ENCODE results near the gene LCE2C. TPM values are rescaled to one million over a fixed set of nuclear protein-coding genes. Genes with fewer than 3 reads are reported as not detected.

The LCE2C gene
- polyA plus RNA-seq, 1 donor from 2014 or later: not detected

DNA sequence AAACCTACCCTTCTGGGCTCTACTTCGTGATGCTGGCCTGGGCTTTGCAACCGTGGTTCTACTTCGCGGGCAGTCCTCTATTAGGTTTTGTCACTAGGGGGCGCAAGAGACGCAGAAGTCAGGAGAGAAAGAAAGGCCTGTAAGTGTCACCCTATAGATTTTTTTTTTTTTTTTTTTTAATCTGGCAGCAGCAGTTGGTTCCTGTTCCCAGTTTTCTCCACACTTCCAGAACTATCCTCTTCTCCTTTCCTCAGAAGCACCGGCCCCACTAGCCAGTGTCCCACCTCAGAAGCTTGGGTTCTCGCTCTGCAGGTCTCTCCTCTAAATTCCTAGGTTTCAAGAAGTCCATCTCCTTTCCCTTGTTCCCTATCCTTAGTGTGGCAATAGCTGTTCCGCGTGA, 21.0 kb upstream of the LCE2C start:
- Histone ChIP-seq H3K9me3 (ENCODE audit: low read length) (peaks cover 4% of the 10 kb centered on the region), H3F3A (ENCODE audit: insufficient read depth, low read length, poor library complexity, severe bottlenecking) (no peaks in the 10 kb centered on the region), H3K4me3 (ENCODE audit: low read length) (no peak overlapping the region), H2AFZ (ENCODE audit: low read depth, low read length) (no peak overlapping the region), H3K9me2 (ENCODE audit: insufficient read depth, low read length) (no peaks in the 10 kb centered on the region), H3K36me3 (ENCODE audit: insufficient read depth, low read length) (no peaks in the 10 kb centered on the region), H3K27me3 (ENCODE audit: insufficient read depth, low read depth, low read length) (no peaks in the 10 kb centered on the region), H4K20me1 (ENCODE audit: insufficient read depth) (no peaks in the 10 kb centered on the region), H3K79me2 (replicated peaks; ENCODE audit: insufficient read depth, low read length) (no peaks in the 10 kb centered on the region), H3K4me2 (ENCODE audit: low read length) (no peak overlapping the region), H3K9ac (ENCODE audit: low read length) (no peak overlapping the region), H3K27ac (ENCODE audit: low read length) (no peak overlapping the region)
- TF ChIP-seq CTCF (IDR thresholded peaks at IDR 0.05; ENCODE audit: poor library complexity, severe bottlenecking): peak; percentile 22
- TF ChIP-seq MXI1 (conservative IDR thresholded peaks at IDR 0.05; ENCODE audit: poor library complexity, severe bottlenecking): no peak
- no peak for TF ChIP-seq EP300 (conservative IDR thresholded peaks at IDR 0.05; ENCODE audit: poor library complexity, severe bottlenecking)
- TF ChIP-seq, protein P1, sequence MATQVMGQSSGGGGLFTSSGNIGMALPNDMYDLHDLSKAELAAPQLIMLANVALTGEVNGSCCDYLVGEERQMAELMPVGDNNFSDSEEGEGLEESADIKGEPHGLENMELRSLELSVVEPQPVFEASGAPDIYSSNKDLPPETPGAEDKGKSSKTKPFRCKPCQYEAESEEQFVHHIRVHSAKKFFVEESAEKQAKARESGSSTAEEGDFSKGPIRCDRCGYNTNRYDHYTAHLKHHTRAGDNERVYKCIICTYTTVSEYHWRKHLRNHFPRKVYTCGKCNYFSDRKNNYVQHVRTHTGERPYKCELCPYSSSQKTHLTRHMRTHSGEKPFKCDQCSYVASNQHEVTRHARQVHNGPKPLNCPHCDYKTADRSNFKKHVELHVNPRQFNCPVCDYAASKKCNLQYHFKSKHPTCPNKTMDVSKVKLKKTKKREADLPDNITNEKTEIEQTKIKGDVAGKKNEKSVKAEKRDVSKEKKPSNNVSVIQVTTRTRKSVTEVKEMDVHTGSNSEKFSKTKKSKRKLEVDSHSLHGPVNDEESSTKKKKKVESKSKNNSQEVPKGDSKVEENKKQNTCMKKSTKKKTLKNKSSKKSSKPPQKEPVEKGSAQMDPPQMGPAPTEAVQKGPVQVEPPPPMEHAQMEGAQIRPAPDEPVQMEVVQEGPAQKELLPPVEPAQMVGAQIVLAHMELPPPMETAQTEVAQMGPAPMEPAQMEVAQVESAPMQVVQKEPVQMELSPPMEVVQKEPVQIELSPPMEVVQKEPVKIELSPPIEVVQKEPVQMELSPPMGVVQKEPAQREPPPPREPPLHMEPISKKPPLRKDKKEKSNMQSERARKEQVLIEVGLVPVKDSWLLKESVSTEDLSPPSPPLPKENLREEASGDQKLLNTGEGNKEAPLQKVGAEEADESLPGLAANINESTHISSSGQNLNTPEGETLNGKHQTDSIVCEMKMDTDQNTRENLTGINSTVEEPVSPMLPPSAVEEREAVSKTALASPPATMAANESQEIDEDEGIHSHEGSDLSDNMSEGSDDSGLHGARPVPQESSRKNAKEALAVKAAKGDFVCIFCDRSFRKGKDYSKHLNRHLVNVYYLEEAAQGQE (IDR thresholded peaks at IDR 0.05; ENCODE audit: borderline replicate concordance): no peak
- TF ChIP-seq RAD21 (conservative IDR thresholded peaks at IDR 0.05): no peak

GRCh38 chr1:152656459-152656858, 18.6 kb upstream of the LCE2C start:
- no peak overlapping the region for H3K4me2 ChIP-seq (ENCODE audit: low read length)
- H3K79me2 ChIP-seq (replicated peaks; ENCODE audit: insufficient read depth, low read length): no peaks in the 10 kb centered on the region
- no peaks in the 10 kb centered on the region for H3F3A ChIP-seq (ENCODE audit: insufficient read depth, low read length, poor library complexity, severe bottlenecking)
- H3K27me3 ChIP-seq (ENCODE audit: insufficient read depth, low read depth, low read length): no peaks in the 10 kb centered on the region
- H2AFZ ChIP-seq (ENCODE audit: low read depth, low read length): no peak overlapping the region
- peaks cover 4% of the 10 kb centered on the region for H3K9me3 ChIP-seq (ENCODE audit: low read length)
- no peaks in the 10 kb centered on the region for H3K9me2 ChIP-seq (ENCODE audit: insufficient read depth, low read length)
- no peaks in the 10 kb centered on the region for H3K36me3 ChIP-seq (ENCODE audit: insufficient read depth, low read length)
- no peak overlapping the region for H3K27ac ChIP-seq (ENCODE audit: low read length)
- no peak for TF ChIP-seq EP300 (conservative IDR thresholded peaks at IDR 0.05; ENCODE audit: poor library complexity, severe bottlenecking)
- TF ChIP-seq RAD21 (conservative IDR thresholded peaks at IDR 0.05): no peak
- TF ChIP-seq SMC3 (conservative IDR thresholded peaks at IDR 0.05; ENCODE audit: poor library complexity): no peak
- TF ChIP-seq CTCF (IDR thresholded peaks at IDR 0.05; ENCODE audit: poor library complexity, severe bottlenecking): no peak
- TF ChIP-seq MXI1 (conservative IDR thresholded peaks at IDR 0.05; ENCODE audit: poor library complexity, severe bottlenecking): no peak
- TF ChIP-seq, protein P1 (IDR thresholded peaks at IDR 0.05; ENCODE audit: borderline replicate concordance): no peak
- no peak for TF ChIP-seq POLR2AphosphoS5 (IDR thresholded peaks at IDR 0.05)
- no peak for TF ChIP-seq TAF1 (IDR thresholded peaks at IDR 0.05; ENCODE audit: low read depth)
- TF ChIP-seq EZH2 (IDR thresholded peaks at IDR 0.05; ENCODE audit: borderline replicate concordance, insufficient read depth, low read length, poor library complexity, severe bottlenecking): no peak
- no peaks in the 10 kb centered on the region for H4K20me1 ChIP-seq (ENCODE audit: insufficient read depth)
- H3K4me3 ChIP-seq (ENCODE audit: low read length): no peak overlapping the region
- H3K9ac ChIP-seq (ENCODE audit: low read length): no peak overlapping the region
